Thoracic aorta (tissue), 2 donors: ENCODE measurements around the gene FBXO42. TPM values are rescaled to one million over a fixed set of nuclear protein-coding genes. Genes with fewer than 3 reads are reported as not detected.

Experiments used
- ATAC-seq: fragments of 150-250 bp; one replicate; pipeline ENCODE4 v1.8.0; 2017; ENCODE audit warnings: low read depth; ENCODE audit not compliant: insufficient number of reproducible peaks, low FRiP score
- DNase-seq: peaks from one replicate; pipeline ENCODE4 v3.0.0-alpha.2; 2020; ENCODE audit warnings: low spot score
- H3K27ac ChIP-seq, 2 donors: fragments of 200-600 bp; sonication (generic); 1 replicate in 1 of 2; 2 replicates in 1 of 2; pipeline ENCODE4 v1.5.1; 2016; ENCODE audit warnings: mild to moderate bottlenecking in 2 of 2, moderate library complexity in 2 of 2
- H3K27me3 ChIP-seq: fragments of 200-600 bp; sonication (generic); replicated peaks from 2 replicates; pipeline ENCODE4 v1.6.0; 2016; ENCODE audit warnings: mild to moderate bottlenecking; ENCODE audit not compliant: insufficient read depth
- H3K36me3 ChIP-seq: fragments of 200-600 bp; sonication (generic); one replicate; pipeline ENCODE4 v1.5.1; 2016
- H3K4me1 ChIP-seq, 2 donors: fragments of 200-600 bp; sonication (generic); 1 replicate in 1 of 2; 2 replicates in 1 of 2; pipeline versions ENCODE4 v1.5.1 to v1.6.0; 2016; ENCODE audit warnings: low read depth in 2 of 2, mild to moderate bottlenecking in 1 of 2; ENCODE audit not compliant: control insufficient read depth in 1 of 2
- H3K4me3 ChIP-seq: fragments of 200-600 bp; sonication (generic); 2 replicates; pipeline ENCODE4 v1.5.1; 2016; ENCODE audit warnings: mild to moderate bottlenecking
- H3K9me3 ChIP-seq: fragments of 200-600 bp; sonication (generic); 2 replicates; pipeline ENCODE4 v1.5.1; 2016
- total RNA-seq, 2 donors: library from RNA; depleted of rRNA; stranded (reverse); fragments of >200 nt; gene quantifications; one replicate each; pipeline versions ENCODE4 v1.1.0 to v1.2.3, GENCODE V29; 2016
- TF ChIP-seq, protein P1 (sequence below): fragments of 200-600 bp; sonication (generic); IDR thresholded peaks from one replicate; pipeline ENCODE4 v1.5.1; 2019; ENCODE audit warnings: antibody characterized with exemption

The FBXO42 gene
- total RNA-seq, 2 donors from 2014 or later: 71.2 to 72.2 TPM

GRCh38 chr1:16205891-16206546 lies 146.3 kb downstream of the FBXO42 start:
- peak overlapping the region; percentile 73 for H3K4me3 ChIP-seq
- peak; percentile 12 for ATAC-seq

DNA sequence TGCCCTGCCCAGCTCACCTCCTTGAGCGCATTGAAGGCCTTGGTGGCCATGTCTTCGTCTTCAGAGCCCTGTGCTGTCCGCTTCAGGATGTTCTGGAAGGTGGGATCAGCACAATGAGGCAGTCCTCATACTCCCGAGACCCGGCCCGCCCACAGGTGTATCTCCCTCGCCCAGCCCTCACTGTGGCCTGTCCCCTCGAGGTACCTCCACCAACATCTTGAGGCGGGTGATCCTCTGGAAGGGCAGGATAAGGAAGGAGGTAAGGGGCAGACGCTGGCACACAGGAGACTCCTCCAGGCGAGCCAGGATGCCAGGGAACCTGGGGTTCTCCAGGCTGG lies 147.0 kb downstream of the FBXO42 start:
- peaks cover 10 to 22% of the 10 kb centered on the region in 2 donors for H3K4me1 ChIP-seq
- DNase-seq: no peak
- no peak for ATAC-seq
- H3K27ac ChIP-seq: no peak overlapping the region
- no peaks in the 10 kb centered on the region for H3K9me3 ChIP-seq
- no peak overlapping the region for H3K4me3 ChIP-seq
- TF ChIP-seq, protein P1, sequence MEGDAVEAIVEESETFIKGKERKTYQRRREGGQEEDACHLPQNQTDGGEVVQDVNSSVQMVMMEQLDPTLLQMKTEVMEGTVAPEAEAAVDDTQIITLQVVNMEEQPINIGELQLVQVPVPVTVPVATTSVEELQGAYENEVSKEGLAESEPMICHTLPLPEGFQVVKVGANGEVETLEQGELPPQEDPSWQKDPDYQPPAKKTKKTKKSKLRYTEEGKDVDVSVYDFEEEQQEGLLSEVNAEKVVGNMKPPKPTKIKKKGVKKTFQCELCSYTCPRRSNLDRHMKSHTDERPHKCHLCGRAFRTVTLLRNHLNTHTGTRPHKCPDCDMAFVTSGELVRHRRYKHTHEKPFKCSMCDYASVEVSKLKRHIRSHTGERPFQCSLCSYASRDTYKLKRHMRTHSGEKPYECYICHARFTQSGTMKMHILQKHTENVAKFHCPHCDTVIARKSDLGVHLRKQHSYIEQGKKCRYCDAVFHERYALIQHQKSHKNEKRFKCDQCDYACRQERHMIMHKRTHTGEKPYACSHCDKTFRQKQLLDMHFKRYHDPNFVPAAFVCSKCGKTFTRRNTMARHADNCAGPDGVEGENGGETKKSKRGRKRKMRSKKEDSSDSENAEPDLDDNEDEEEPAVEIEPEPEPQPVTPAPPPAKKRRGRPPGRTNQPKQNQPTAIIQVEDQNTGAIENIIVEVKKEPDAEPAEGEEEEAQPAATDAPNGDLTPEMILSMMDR: no peak
- H3K36me3 ChIP-seq: no peaks in the 10 kb centered on the region
- H3K27me3 ChIP-seq: no peaks in the 10 kb centered on the region

More at GRCh38 chr1:16205891-16206546, 146.3 kb downstream of the FBXO42 start:
- Histone ChIP-seq H3K9me3 (no peaks in the 10 kb centered on the region), H3K4me1 (peaks cover 10 to 22% of the 10 kb centered on the region in 2 donors), H3K27ac (peak overlapping the region; percentile 59 to 89), H3K27me3 (no peaks in the 10 kb centered on the region), H3K36me3 (no peaks in the 10 kb centered on the region)
- DNase-seq: no peak
- TF ChIP-seq, protein P1: no peak

- TF ChIP-seq, protein P1: no peak
- H3K27ac ChIP-seq: no peak overlapping the region
- no peak for DNase-seq
These were observed 147.5 kb downstream of the FBXO42 start for GRCh38 chr1:16204634-16205333.

GRCh38 chr1:16204216-16204615 lies 148.1 kb downstream of the FBXO42 start:
- TF ChIP-seq, protein P1: no peak
- no peak for ATAC-seq
- Histone ChIP-seq H3K9me3 (no peaks in the 10 kb centered on the region), H3K36me3 (no peaks in the 10 kb centered on the region), H3K4me1 (peaks cover 10 to 22% of the 10 kb centered on the region in 2 donors), H3K27ac (no peak overlapping the region), H3K27me3 (no peaks in the 10 kb centered on the region), H3K4me3 (no peak overlapping the region)
- no peak for DNase-seq

More at GRCh38 chr1:16204634-16205333, 147.5 kb downstream of the FBXO42 start:
- Histone ChIP-seq H3K36me3 (no peaks in the 10 kb centered on the region), H3K9me3 (no peaks in the 10 kb centered on the region), H3K27me3 (no peaks in the 10 kb centered on the region), H3K4me1 (peaks cover 10 to 22% of the 10 kb centered on the region in 2 donors), H3K4me3 (no peak overlapping the region)
- ATAC-seq: no peak

- no peaks in the 10 kb centered on the region for H3K27me3 ChIP-seq
- no peaks in the 10 kb centered on the region for H3K36me3 ChIP-seq
- no peak overlapping the region for H3K27ac ChIP-seq
- H3K4me1 ChIP-seq: peaks cover 10 to 25% of the 10 kb centered on the region in 2 donors
- H3K9me3 ChIP-seq: no peaks in the 10 kb centered on the region
- ATAC-seq (no peak), DNase-seq (no peak)
- TF ChIP-seq, protein P1: no peak
- no peak overlapping the region for H3K4me3 ChIP-seq
These were observed 148.7 kb downstream of the FBXO42 start for GRCh38 chr1:16203550-16203949.
